ENCODE data around the gene PLTP.

The PLTP gene

GRCh38 chr20:45857882-45858216 lies 54.1 kb downstream of the PLTP start:
- TF ChIP-seq CTCF (IDR thresholded peaks at IDR 0.05; ENCODE audit: low read depth, low read length, missing control alignments), result no peak
- DNase-seq (ENCODE audit: extremely low read depth, low read depth), result no peak
- peak overlapping the region; percentile 85 for H3K4me3 ChIP-seq (replicated peaks; ENCODE audit: low read depth, low read length)

- peak within 1 kb of the TSS; percentile 85 for H3K4me3 ChIP-seq (replicated peaks; ENCODE audit: low read depth, low read length)
- no peak for TF ChIP-seq CTCF (IDR thresholded peaks at IDR 0.05; ENCODE audit: low read depth, low read length, missing control alignments)
- DNase-seq (ENCODE audit: extremely low read depth, low read depth), result peak; percentile 100
Measured at GRCh38 chr20:45857114-45857881, 54.7 kb downstream of the PLTP start, which contains the start of the genes ACOT8 and ZSWIM3. Gene ACOT8 (minus strand): TSS chr20:45857392. CDS start chr20:45857315, 77 bp downstream. Gene ZSWIM3 (plus strand): TSS chr20:45857614. CDS start chr20:45857826, 212 bp downstream.

GRCh38 chr20:45853484-45853883 lies 58.5 kb downstream of the PLTP start:
- no peak for DNase-seq (ENCODE audit: extremely low read depth, low read depth)
- no peak overlapping the region for H3K4me3 ChIP-seq (replicated peaks; ENCODE audit: low read depth, low read length)
- no peak for TF ChIP-seq CTCF (IDR thresholded peaks at IDR 0.05; ENCODE audit: low read depth, low read length, missing control alignments)

GRCh38 chr20:45852326-45852725 lies 59.6 kb downstream of the PLTP start:
- no peak for DNase-seq (ENCODE audit: extremely low read depth, low read depth)
- TF ChIP-seq CTCF (IDR thresholded peaks at IDR 0.05; ENCODE audit: low read depth, low read length, missing control alignments), result no peak
- no peak overlapping the region for H3K4me3 ChIP-seq (replicated peaks; ENCODE audit: low read depth, low read length)

- H3K4me3 ChIP-seq (replicated peaks; ENCODE audit: low read depth, low read length), result no peak overlapping the region
- no peak for DNase-seq (ENCODE audit: extremely low read depth, low read depth)
- TF ChIP-seq CTCF (IDR thresholded peaks at IDR 0.05; ENCODE audit: low read depth, low read length, missing control alignments), result no peak
Measured at GRCh38 chr20:45851501-45851900, 60.5 kb downstream of the PLTP start.

GRCh38 chr20:45850926-45851325 lies 61.0 kb downstream of the PLTP start:
- no peak overlapping the region for H3K4me3 ChIP-seq (replicated peaks; ENCODE audit: low read depth, low read length)
- no peak for TF ChIP-seq CTCF (IDR thresholded peaks at IDR 0.05; ENCODE audit: low read depth, low read length, missing control alignments)
- no peak for DNase-seq (ENCODE audit: extremely low read depth, low read depth)

All from HFF-Myc (cell line).